Measurements from ENCODE around the gene IFT80. TPM values are rescaled to one million over a fixed set of nuclear protein-coding genes. Genes with fewer than 3 reads are reported as not detected.

Gene IFT80
- total and polyA plus RNA-seq, 2 donors (not counting 3 experiments of a cell fraction or from before 2014, with no cell fraction given): 7.3 to 22.5 TPM

DNA sequence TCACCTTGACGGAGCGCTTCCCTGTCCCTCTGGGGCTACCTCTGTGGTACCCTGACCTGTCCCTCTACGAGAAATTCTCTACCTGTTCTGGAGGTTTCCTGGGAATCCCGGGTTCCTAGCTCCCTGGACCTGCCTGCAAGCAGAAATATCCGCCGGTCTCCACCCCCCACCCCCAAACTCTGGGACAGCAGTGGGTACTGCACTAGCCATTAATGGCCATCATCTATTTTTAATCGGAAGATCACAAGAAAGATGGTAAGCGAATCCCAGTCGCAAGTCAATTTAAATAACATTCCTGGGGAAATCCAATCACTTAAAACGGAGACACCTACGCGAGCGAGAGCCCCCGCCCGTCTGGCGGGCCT, 174.2 kb downstream of the IFT80 start:
- H3K4me2 ChIP-seq (ENCODE audit: insufficient read depth, low read length): peak overlapping the region; percentile 58
- H2AFZ ChIP-seq (ENCODE audit: low read depth, low read length): peak overlapping the region; percentile 80
- no peaks in the 10 kb centered on the region for H3K79me2 ChIP-seq (ENCODE audit: control insufficient read depth, insufficient read depth, low read length)
- H3K36me3 ChIP-seq (ENCODE audit: control insufficient read depth in 2 of 2, extremely low read depth in 1 of 2, insufficient read depth in 2 of 2, low read length in 2 of 2): no peaks in the 10 kb centered on the region
- intact Hi-C loops (cut with micrococcal nuclease) (loop anchor here (1.0 to 5.0 kb wide), 4 partner anchors 62 to 225 kb away; partner anchors contain the start of gene TRIM59), dilution Hi-C loops (cut with MboI; ENCODE audit: extremely low pct_ligation_motif_present, low sequenced_read_pairs) (loop anchor here (25.0 kb wide), 1 partner anchor 187 kb away; no protein-coding TSS in a partner anchor)
- H3K9me3 ChIP-seq (replicated peaks; ENCODE audit: control insufficient read depth, insufficient read depth, low read length): no peaks in the 10 kb centered on the region
- no peak overlapping the region for H3K9ac ChIP-seq (replicated peaks; ENCODE audit: extremely low read depth, insufficient read depth, low read length)
- peaks cover 26 to 39% of the 10 kb centered on the region in 2 experiments for H3K27me3 ChIP-seq (ENCODE audit: control insufficient read depth in 2 of 2, insufficient read depth in 2 of 2, low read length in 2 of 2)
- DNase-seq (ENCODE audit: low read depth, low spot score) (no peak), FAIRE-seq (no peak)
- TF ChIP-seq POLR2A (IDR thresholded peaks at IDR 0.05; ENCODE audit: low read depth, low read length) (no peak), JUN (IDR thresholded peaks at IDR 0.05; ENCODE audit: borderline replicate concordance, insufficient read depth, insufficient read length, low read depth) (no peak), POLR2AphosphoS5 (IDR thresholded peaks at IDR 0.05; ENCODE audit: insufficient read depth, low read depth, low read length) (no peak), EZH2 (IDR thresholded peaks at IDR 0.05; ENCODE audit: borderline replicate concordance, low read depth, low read length, severe bottlenecking) (no peak), GATA2 (IDR thresholded peaks at IDR 0.05; ENCODE audit: insufficient read depth, insufficient read length, low read depth, low read length) (no peak), FOS (IDR thresholded peaks at IDR 0.05; ENCODE audit: borderline replicate concordance, insufficient read depth, low read length) (no peak), MYC (IDR thresholded peaks at IDR 0.05; ENCODE audit: low read depth, low read length) (no peak)
- TF ChIP-seq, protein P1, sequence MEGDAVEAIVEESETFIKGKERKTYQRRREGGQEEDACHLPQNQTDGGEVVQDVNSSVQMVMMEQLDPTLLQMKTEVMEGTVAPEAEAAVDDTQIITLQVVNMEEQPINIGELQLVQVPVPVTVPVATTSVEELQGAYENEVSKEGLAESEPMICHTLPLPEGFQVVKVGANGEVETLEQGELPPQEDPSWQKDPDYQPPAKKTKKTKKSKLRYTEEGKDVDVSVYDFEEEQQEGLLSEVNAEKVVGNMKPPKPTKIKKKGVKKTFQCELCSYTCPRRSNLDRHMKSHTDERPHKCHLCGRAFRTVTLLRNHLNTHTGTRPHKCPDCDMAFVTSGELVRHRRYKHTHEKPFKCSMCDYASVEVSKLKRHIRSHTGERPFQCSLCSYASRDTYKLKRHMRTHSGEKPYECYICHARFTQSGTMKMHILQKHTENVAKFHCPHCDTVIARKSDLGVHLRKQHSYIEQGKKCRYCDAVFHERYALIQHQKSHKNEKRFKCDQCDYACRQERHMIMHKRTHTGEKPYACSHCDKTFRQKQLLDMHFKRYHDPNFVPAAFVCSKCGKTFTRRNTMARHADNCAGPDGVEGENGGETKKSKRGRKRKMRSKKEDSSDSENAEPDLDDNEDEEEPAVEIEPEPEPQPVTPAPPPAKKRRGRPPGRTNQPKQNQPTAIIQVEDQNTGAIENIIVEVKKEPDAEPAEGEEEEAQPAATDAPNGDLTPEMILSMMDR (IDR thresholded peaks at IDR 0.05; ENCODE audit: extremely low read depth in 1 of 2, insufficient read depth in 1 of 2, low read depth in 1 of 2, low read length in 2 of 2): no peak
- TF ChIP-seq, protein P2, sequence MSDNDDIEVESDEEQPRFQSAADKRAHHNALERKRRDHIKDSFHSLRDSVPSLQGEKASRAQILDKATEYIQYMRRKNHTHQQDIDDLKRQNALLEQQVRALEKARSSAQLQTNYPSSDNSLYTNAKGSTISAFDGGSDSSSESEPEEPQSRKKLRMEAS (IDR thresholded peaks at IDR 0.05; ENCODE audit: insufficient read depth, insufficient read length): no peak
- no TSS peak for BruUV-seq (replicated peaks)
- H3K27ac ChIP-seq (ENCODE audit: insufficient read depth, low read depth, low read length): no peak overlapping the region
- ChIA-PET POLR2A (no interaction called here), CTCF (interaction anchor here (1.1 to 1.8 kb wide), 6 partner anchors 10 to 192 kb away, joined by 3 to 9 read pairs (median 4); no protein-coding TSS in a partner anchor)
- H3K9me1 ChIP-seq (replicated peaks; ENCODE audit: control insufficient read depth, extremely low read depth, insufficient read depth, low read length): no peaks in the 10 kb centered on the region
- H3K4me1 ChIP-seq (ENCODE audit: control insufficient read depth, extremely low read depth, insufficient read depth, low read length): peaks cover 7% of the 10 kb centered on the region
- no peaks in the 10 kb centered on the region for H4K20me1 ChIP-seq (replicated peaks; ENCODE audit: control insufficient read depth, extremely low read depth, insufficient read depth, low read length)
- H3K4me3 ChIP-seq (replicated peaks in 1 of 3; ENCODE audit: insufficient read depth in 1 of 3, low read depth in 1 of 3, low read length in 3 of 3): peak overlapping the region; percentile 6 to 43 (median 40)

Measured in endothelial cell of umbilical vein (primary cell).